ENCODE data around the gene GPER1.

DNA sequence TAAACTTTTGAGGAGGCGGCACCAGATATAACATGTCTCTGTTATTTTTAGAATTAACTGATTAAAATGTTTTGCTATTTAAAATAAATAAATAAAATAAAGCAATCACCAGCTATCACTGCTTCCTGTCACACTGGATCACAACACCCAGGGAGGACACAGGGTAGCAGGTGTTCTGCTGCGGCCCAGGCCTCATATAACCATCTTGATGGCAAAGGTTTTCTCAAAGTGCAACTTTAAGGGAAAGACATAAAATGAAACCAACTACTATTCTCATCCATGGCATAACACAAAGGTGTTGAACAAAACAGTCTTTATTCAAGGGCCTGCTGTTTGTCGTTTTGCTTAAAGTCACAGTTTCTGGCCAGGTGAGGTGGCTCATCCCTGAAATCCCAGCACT is 23.2 kb downstream of the GPER1 start:
- TF ChIP-seq POLR2A (IDR thresholded peaks at IDR 0.05; ENCODE audit: low read length) (no peak), GATA1 (IDR thresholded peaks at IDR 0.05; ENCODE audit: low read depth, low read length) (no peak)

Data from erythroblast (primary cell).